Neural cell (in vitro differentiated cells): Measurements from ENCODE around the gene LRRC8B. TPM values are rescaled to one million over a fixed set of nuclear protein-coding genes. Genes with fewer than 3 reads are reported as not detected.

ENCODE experiments used
- H2AFZ ChIP-seq: fragments of 200-600, 300-800 bp; sonication (generic), shearing (Covaris generic); 2 replicates; pipeline ENCODE4 v1.6.0; 2014; ENCODE audit warnings: low read depth, mild to moderate bottlenecking, antibody characterized with exemption, low read length, moderate library complexity
- H3F3A ChIP-seq: fragments of 200-600 bp; shearing (Covaris generic); 2 replicates; pipeline ENCODE4 v1.6.1; 2016; ENCODE audit warnings: mild to moderate bottlenecking, moderate library complexity, mixed read lengths, antibody characterized with exemption, low read length; ENCODE audit not compliant: insufficient read depth, poor library complexity, severe bottlenecking
- H3K27ac ChIP-seq: fragments of 200-600, 300-800 bp; sonication (generic), shearing (Covaris generic); 2 replicates; pipeline ENCODE4 v1.5.1; 2014; ENCODE audit warnings: mild to moderate bottlenecking, low read length, moderate library complexity
- H3K27me3 ChIP-seq: fragments of 300-800, 200-600 bp; sonication (generic), shearing (Covaris generic); 2 replicates; pipeline ENCODE4 v1.6.0; 2014; ENCODE audit warnings: mild to moderate bottlenecking, low read depth, low read length, moderate library complexity; ENCODE audit not compliant: insufficient read depth
- H3K36me3 ChIP-seq: fragments of 300-800, 200-600 bp; sonication (generic), shearing (Covaris generic); 2 replicates; pipeline ENCODE4 v1.5.1; 2014; ENCODE audit warnings: mild to moderate bottlenecking, antibody characterized with exemption, low read length, moderate library complexity; ENCODE audit not compliant: insufficient read depth
- H3K4me2 ChIP-seq: fragments of 300-800, 200-600 bp; sonication (generic), shearing (Covaris generic); 2 replicates; pipeline ENCODE4 v1.6.0; 2014; ENCODE audit warnings: mild to moderate bottlenecking, low read length
- H3K4me3 ChIP-seq: fragments of 300-800, 200-600 bp; sonication (generic), shearing (Covaris generic); 2 replicates; pipeline ENCODE4 v1.5.1; 2014; ENCODE audit warnings: mild to moderate bottlenecking, low read length, moderate library complexity
- H3K79me2 ChIP-seq: fragments of 200-600 bp; shearing (Covaris generic); replicated peaks from 2 replicates; pipeline ENCODE4 v1.6.0; 2014; ENCODE audit warnings: mild to moderate bottlenecking, low read length, moderate library complexity; ENCODE audit not compliant: insufficient read depth
- H3K9ac ChIP-seq: fragments of 300-800, 200-600 bp; sonication (generic), shearing (Covaris generic); 2 replicates; pipeline ENCODE4 v1.6.1; 2016; ENCODE audit warnings: mild to moderate bottlenecking, low read length, mixed read lengths
- H3K9me2 ChIP-seq: fragments of 200-600 bp; shearing (Covaris generic); 2 replicates; pipeline ENCODE4 v1.6.1; 2016; ENCODE audit warnings: mild to moderate bottlenecking, low read length, mixed read lengths; ENCODE audit not compliant: insufficient read depth
- H3K9me3 ChIP-seq: fragments of 200-600, 300-800 bp; sonication (generic), shearing (Covaris generic); 2 replicates; pipeline ENCODE4 v1.6.1; 2016; ENCODE audit warnings: mild to moderate bottlenecking, mixed run types, low read length, moderate library complexity, mixed read lengths
- H4K20me1 ChIP-seq: fragments of 200-600 bp; shearing (Covaris generic); 2 replicates; pipeline ENCODE4 v1.6.1; 2016; ENCODE audit warnings: mild to moderate bottlenecking, mixed run types; ENCODE audit not compliant: insufficient read depth
- CTCF ChIP-seq: fragments of 450-650 bp; IDR thresholded peaks from 2 replicates; pipeline ENCODE4 v1.5.1; 2014; ENCODE audit warnings: antibody characterized with exemption, mild to moderate bottlenecking, moderate library complexity; ENCODE audit not compliant: poor library complexity, severe bottlenecking
- EP300 ChIP-seq: fragments of 450-650 bp; conservative IDR thresholded peaks from 2 replicates; pipeline ENCODE4 v1.6.1; 2014; ENCODE audit warnings: antibody characterized with exemption, mild to moderate bottlenecking, moderate library complexity; ENCODE audit not compliant: poor library complexity, severe bottlenecking
- EZH2 ChIP-seq: fragments of 200-600, 300-800 bp; shearing (Covaris generic), sonication (generic); IDR thresholded peaks from 2 replicates; pipeline ENCODE4 v1.6.1; 2014; ENCODE audit warnings: antibody characterized with exemption, low read length, borderline replicate concordance, mild to moderate bottlenecking; ENCODE audit not compliant: insufficient read depth, poor library complexity, severe bottlenecking
- MXI1 ChIP-seq: fragments of 450-650 bp; conservative IDR thresholded peaks from 2 replicates; pipeline ENCODE4 v1.6.1; 2014; ENCODE audit warnings: antibody characterized with exemption, mild to moderate bottlenecking; ENCODE audit not compliant: poor library complexity, severe bottlenecking
- POLR2AphosphoS5 ChIP-seq: IDR thresholded peaks from 2 replicates; pipeline ENCODE4 v1.6.1; 2012
- RAD21 ChIP-seq: fragments of 450-650 bp; conservative IDR thresholded peaks from 2 replicates; pipeline ENCODE4 v1.6.1; 2014; ENCODE audit warnings: antibody characterized with exemption, mild to moderate bottlenecking, moderate library complexity
- REST ChIP-seq: IDR thresholded peaks from 2 replicates; pipeline ENCODE4 v1.6.1; 2012; ENCODE audit warnings: borderline replicate concordance
- SMC3 ChIP-seq: fragments of 450-650 bp; conservative IDR thresholded peaks from 2 replicates; pipeline ENCODE4 v1.6.1; 2014; ENCODE audit warnings: antibody characterized with exemption, mild to moderate bottlenecking, moderate library complexity; ENCODE audit not compliant: poor library complexity
- TAF1 ChIP-seq: IDR thresholded peaks from 2 replicates; pipeline ENCODE4 v1.6.1; 2012; ENCODE audit warnings: low read depth
- polyA plus RNA-seq: library from polyadenylated mRNA; depleted of rRNA; stranded (reverse); fragments of >200 nt; gene quantifications from 2 replicates; pipeline ENCODE4 v1.2.3, GENCODE V29; 2014

LRRC8B gene
- polyA plus RNA-seq, 1 donor from 2014 or later, result 15.9 TPM

- Histone ChIP-seq H3F3A (no peaks in the 10 kb centered on the region), H3K27ac (no peak overlapping the region), H3K9me2 (no peaks in the 10 kb centered on the region), H3K4me2 (no peak overlapping the region), H3K36me3 (no peaks in the 10 kb centered on the region), H3K9me3 (no peaks in the 10 kb centered on the region), H3K9ac (no peak overlapping the region), H3K4me3 (no peak overlapping the region), H4K20me1 (no peaks in the 10 kb centered on the region), H2AFZ (no peak overlapping the region), H3K79me2 (no peaks in the 10 kb centered on the region), H3K27me3 (no peaks in the 10 kb centered on the region)
- TF ChIP-seq RAD21 (no peak), TAF1 (no peak)
Observed at GRCh38 chr1:89603651-89604413, 79.2 kb downstream of the LRRC8B start.

GRCh38 chr1:89604414-89604735, 79.7 kb downstream of the LRRC8B start:
- Histone ChIP-seq H3K4me3 (no peak overlapping the region), H2AFZ (no peak overlapping the region), H3K27ac (no peak overlapping the region), H3K79me2 (no peaks in the 10 kb centered on the region), H3K36me3 (no peaks in the 10 kb centered on the region), H3F3A (no peaks in the 10 kb centered on the region), H4K20me1 (no peaks in the 10 kb centered on the region), H3K9me2 (no peaks in the 10 kb centered on the region), H3K9me3 (no peaks in the 10 kb centered on the region), H3K9ac (no peak overlapping the region), H3K4me2 (no peak overlapping the region), H3K27me3 (no peaks in the 10 kb centered on the region)
- no peak for TF ChIP-seq CTCF
- TF ChIP-seq EZH2, result no peak
- TF ChIP-seq POLR2AphosphoS5, result no peak
- TF ChIP-seq TAF1, result no peak
- TF ChIP-seq MXI1, result no peak
- TF ChIP-seq EP300, result no peak
- TF ChIP-seq RAD21, result no peak
- no peak for TF ChIP-seq SMC3
- no peak for TF ChIP-seq REST
